Lung (tissue), 12 donors: ENCODE data around the gene CACNA1G. TPM values are rescaled to one million over a fixed set of nuclear protein-coding genes. Genes with fewer than 3 reads are reported as not detected.

Experiments used
- ATAC-seq: fragments of 200-7000 bp; cut with Tn5 transposase; one replicate; pipeline ENCODE4 v1.9.1; 2020; ENCODE audit warnings: moderate number of reproducible peaks; ENCODE audit not compliant: insufficient read depth, low FRiP score
- DNase-seq, 3 donors: peaks; one replicate each; pipeline ENCODE4 v3.0.0-alpha.2; 2013 to 2017
- H3K27ac ChIP-seq, 2 donors: one replicate each; pipeline ENCODE4 v1.5.1; 2013; ENCODE audit warnings: mild to moderate bottlenecking in 2 of 2, moderate library complexity in 2 of 2, control low read depth in 1 of 2, inconsistent platforms in 1 of 2, low read depth in 1 of 2, low read length in 1 of 2
- H3K27me3 ChIP-seq, 3 donors: one replicate each; pipeline ENCODE4 v1.5.1; 2013; ENCODE audit warnings: low read length in 2 of 3; ENCODE audit not compliant: control insufficient read depth in 3 of 3, insufficient read depth in 3 of 3
- H3K36me3 ChIP-seq, 4 donors: one replicate each; pipeline ENCODE4 v1.5.1; 2013; ENCODE audit warnings: low read length in 4 of 4, mild to moderate bottlenecking in 1 of 4, moderate library complexity in 1 of 4; ENCODE audit not compliant: control insufficient read depth in 4 of 4, insufficient read depth in 4 of 4
- H3K4me1 ChIP-seq, 5 donors: one replicate each; pipeline ENCODE4 v1.5.1; 2013; ENCODE audit warnings: low read length in 5 of 5, mild to moderate bottlenecking in 2 of 5, moderate library complexity in 1 of 5; ENCODE audit not compliant: control insufficient read depth in 5 of 5, insufficient read depth in 5 of 5
- H3K4me3 ChIP-seq: one replicate; pipeline ENCODE4 v1.5.1; 2013; ENCODE audit warnings: mild to moderate bottlenecking, control low read depth, moderate library complexity
- H3K9ac ChIP-seq, 2 donors: one replicate each; pipeline ENCODE4 v1.5.1; 2013; ENCODE audit warnings: low read length in 2 of 2, control low read depth in 1 of 2; ENCODE audit not compliant: insufficient read depth in 1 of 2
- H3K9me3 ChIP-seq, 4 donors: one replicate each; pipeline ENCODE4 v1.5.1; 2013; ENCODE audit warnings: low read length in 3 of 4, mild to moderate bottlenecking in 1 of 4, moderate library complexity in 1 of 4; ENCODE audit not compliant: control insufficient read depth in 4 of 4, insufficient read depth in 3 of 4
- CTCF ChIP-seq: IDR thresholded peaks from 2 replicates; pipeline ENCODE4 v1.5.1; 2012; ENCODE audit warnings: mild to moderate bottlenecking; ENCODE audit errors: control extremely low read depth, extremely low read depth
- WGBS, 2 donors: extraction: QIAGEN DNeasy Blood & Tissue Kit; methylation state at CpG; one replicate each; pipeline ENCODE4 v1.1.7; 2013; 5-methylcytosine and 5-hydroxymethylcytosine counted together
- polyA plus RNA-seq, 2 donors: library from polyadenylated mRNA; stranded (reverse); fragments of 200-250 nt; gene quantifications; one replicate each; pipeline ENCODE4 v1.2.1, GENCODE V29; 2013
- total RNA-seq, 2 donors: library from RNA; depleted of rRNA in 1 of 2; stranded (reverse); fragments of >200 nt in 1 of 2; gene quantifications; one replicate each; pipeline ENCODE4 v1.2.1, GENCODE V29; 2014 to 2021
- donor health status: control.
- donor health status: control.
- donor health status: Bipolar disorder and iron deficiency.
- donor health status: healthy.
- donor health status: DM: yes; HTN: yes; CAD: no.

Gene CACNA1G
- total and polyA plus RNA-seq, 4 donors: 0.14 to 3.6 (median 0.24) TPM

- Histone ChIP-seq H3K36me3 (peaks cover 0 to 24% (median 4%) of the 10 kb centered on the region in 4 donors), H3K27ac (no peak overlapping the region), H3K9me3 (no peaks in the 10 kb centered on the region), H3K4me1 (peaks cover 4 to 47% (median 18%) of the 10 kb centered on the region in 5 donors), H3K27me3 (no peaks in the 10 kb centered on the region), H3K9ac (no peak overlapping the region), H3K4me3 (no peak overlapping the region)
- WGBS, 2 donors: 88 to 91% methylated on average over 21 of the region's 21 CpGs
- TF ChIP-seq CTCF: no peak
- no peak for ATAC-seq
- no peak for DNase-seq
Observed at GRCh38 chr17:50594892-50595291, 34.4 kb downstream of the CACNA1G start.

GRCh38 chr17:50596191-50597037, 35.9 kb downstream of the CACNA1G start:
- WGBS, 2 donors: 83 to 86% methylated on average over 33 to 34 of the region's 34 CpGs
- TF ChIP-seq CTCF: no peak

GRCh38 chr17:50598487-50598886, 38.0 kb downstream of the CACNA1G start:
- TF ChIP-seq CTCF: no peak
- Histone ChIP-seq H3K9ac (no peak overlapping the region), H3K27me3 (no peaks in the 10 kb centered on the region), H3K4me1 (peaks cover 0 to 44% (median 24%) of the 10 kb centered on the region in 5 donors), H3K36me3 (peaks cover 0 to 13% (median 2%) of the 10 kb centered on the region in 4 donors), H3K9me3 (no peaks in the 10 kb centered on the region), H3K27ac (no peak overlapping the region), H3K4me3 (no peak overlapping the region)
- DNase-seq: no peak
- WGBS, 2 donors: 62 to 77% methylated on average over 5 of the region's 5 CpGs
- ATAC-seq: no peak

More at GRCh38 chr17:50596191-50597037, 35.9 kb downstream of the CACNA1G start:
- Histone ChIP-seq H3K36me3 (peaks cover 0 to 17% (median 6%) of the 10 kb centered on the region in 4 donors), H3K4me1 (peaks cover 0 to 38% (median 14%) of the 10 kb centered on the region in 5 donors), H3K9ac (no peak overlapping the region), H3K4me3 (no peak overlapping the region), H3K27me3 (no peaks in the 10 kb centered on the region), H3K27ac (no peak overlapping the region), H3K9me3 (no peaks in the 10 kb centered on the region)
- no peak for DNase-seq
- ATAC-seq: no peak
